K562 (cell line): ENCODE measurements around the gene POLR2B. TPM values are rescaled to one million over a fixed set of nuclear protein-coding genes. Genes with fewer than 3 reads are reported as not detected.

Experiments
- C11orf30 ChIP-seq: fragments of 450-650 bp; IDR thresholded peaks from 2 replicates; pipeline ENCODE4 v1.6.1; 2016; ENCODE audit warnings: low read depth, mild to moderate bottlenecking
- CHD7 ChIP-seq: fragments of 200-600 bp; sonication (generic); IDR thresholded peaks from one replicate; pipeline ENCODE4 v1.6.1; 2012; ENCODE audit warnings: mild to moderate bottlenecking, low read depth, low read length, inconsistent platforms
- FIP1L1 ChIP-seq: fragments of 200-400 bp; formaldehyde crosslinking; IDR thresholded peaks from 2 replicates; pipeline ENCODE4 v1.6.1; 2018; ENCODE audit warnings: mild to moderate bottlenecking, low read depth, low read length; ENCODE audit not compliant: poor library complexity, severe bottlenecking
- FOXK2 ChIP-seq, 2 experiments: fragments of 450-650 bp; IDR thresholded peaks in 1 of 2; conservative IDR thresholded peaks in 1 of 2; 2 replicates each; pipeline ENCODE4 v1.6.1; 2016; ENCODE audit warnings: low read depth in 2 of 2, mild to moderate bottlenecking in 1 of 2
- FOXP1 ChIP-seq: sonication (generic); formaldehyde crosslinking; IDR thresholded peaks from 2 replicates; pipeline ENCODE4 v1.8.0; 2022; ENCODE audit warnings: mild to moderate bottlenecking, missing genetic modification reagents
- IRF1 ChIP-seq: sonication (generic); formaldehyde crosslinking; IDR thresholded peaks from 2 replicates; pipeline ENCODE4 v1.8.0; 2022; ENCODE audit warnings: missing genetic modification reagents, mild to moderate bottlenecking, borderline replicate concordance
- PHF20 ChIP-seq: fragments of 450-650 bp; IDR thresholded peaks from 2 replicates; pipeline ENCODE4 v1.6.1; 2018; ENCODE audit not compliant: partially characterized antibody
- RB1 ChIP-seq: fragments of 450-650 bp; IDR thresholded peaks from 2 replicates; pipeline ENCODE4 v1.6.1; 2017; ENCODE audit warnings: low read depth, mild to moderate bottlenecking
- SIN3B ChIP-seq: fragments of 450-650 bp; IDR thresholded peaks from 2 replicates; pipeline ENCODE4 v1.6.1; 2017; ENCODE audit warnings: low read depth, mild to moderate bottlenecking, moderate library complexity
- SMARCB1 ChIP-seq: IDR thresholded peaks from 2 replicates; pipeline ENCODE4 v1.6.1; 2011; ENCODE audit warnings: improper control_type of control experiment, low read depth; ENCODE audit not compliant: insufficient read length
- SRF ChIP-seq, 2 experiments: fragments of 250-450, 450-650 bp in 1 of 2; sonication (Bioruptor Pico) in 1 of 2; sonication (generic) in 1 of 2; formaldehyde crosslinking; IDR thresholded peaks; 2 replicates each; pipeline versions ENCODE4 v1.5.0 to v1.5.1; 2020 to 2022; ENCODE audit warnings: mild to moderate bottlenecking in 1 of 2, missing genetic modification reagents in 1 of 2
- TOE1 ChIP-seq, 2 experiments: fragments of 450-650 bp in 1 of 2; sonication (generic) in 1 of 2; formaldehyde crosslinking in 1 of 2; IDR thresholded peaks; 2 replicates each; pipeline versions ENCODE4 v1.7.1 to v1.8.0; 2016 to 2022; ENCODE audit warnings: borderline replicate concordance in 2 of 2, mild to moderate bottlenecking in 2 of 2, antibody characterized with exemption in 1 of 2, inconsistent platforms in 1 of 2, low read depth in 1 of 2, missing genetic modification reagents in 1 of 2, moderate library complexity in 1 of 2
- XRCC5 ChIP-seq: fragments of 200-400 bp; formaldehyde crosslinking; IDR thresholded peaks from 2 replicates; pipeline ENCODE4 v1.6.1; 2017; ENCODE audit warnings: low read depth, mild to moderate bottlenecking, low read length
- ZBTB1 ChIP-seq: sonication (generic); formaldehyde crosslinking; IDR thresholded peaks from 2 replicates; pipeline ENCODE4 v1.8.1; 2023; ENCODE audit warnings: missing genetic modification reagents, low read depth, mild to moderate bottlenecking, borderline replicate concordance
- ZNF253 ChIP-seq: fragments of 250-450 bp; sonication (Bioruptor Pico); conservative IDR thresholded peaks from 2 replicates; pipeline ENCODE4 v1.6.1; 2021; ENCODE audit warnings: mild to moderate bottlenecking
- polyA plus RNA-seq, 8 experiments: library from polyadenylated mRNA; depleted of rRNA in 4 of 8; stranded (reverse) in 5 of 8; unstranded in 3 of 8; fragments of >200 nt; fragmentation: Nextera tagmentation in 2 of 8; fragmentation: Illumina TruSeq in 1 of 8; extraction: Ambion mirVana in 2 of 8; extraction: Trizol in 1 of 8; gene quantifications; 2 replicates each; pipeline versions ENCODE4 v1.2.1 to v1.2.3, GENCODE V29; 2011 to 2014; ENCODE audit warnings: inconsistent platforms in 1 of 8, missing spikeins in 1 of 8
- total RNA-seq, 7 experiments: library from RNA; depleted of rRNA in 6 of 7; stranded (reverse); fragments of >200 nt in 6 of 7; fragmentation: Illumina TruSeq in 2 of 7; extraction: Trizol in 2 of 7; gene quantifications; 2 replicates each; pipeline versions ENCODE4 v1.2.1 to v1.2.3, GENCODE V29; 2011 to 2021; ENCODE audit warnings: low replicate concordance in 1 of 7

Gene POLR2B
- total and polyA plus RNA-seq, 9 of the 15 experiments (the other 6 are each of a cell fraction or from before 2014, with no cell fraction given) = 60.9 to 208 (median 142) TPM

DNA sequence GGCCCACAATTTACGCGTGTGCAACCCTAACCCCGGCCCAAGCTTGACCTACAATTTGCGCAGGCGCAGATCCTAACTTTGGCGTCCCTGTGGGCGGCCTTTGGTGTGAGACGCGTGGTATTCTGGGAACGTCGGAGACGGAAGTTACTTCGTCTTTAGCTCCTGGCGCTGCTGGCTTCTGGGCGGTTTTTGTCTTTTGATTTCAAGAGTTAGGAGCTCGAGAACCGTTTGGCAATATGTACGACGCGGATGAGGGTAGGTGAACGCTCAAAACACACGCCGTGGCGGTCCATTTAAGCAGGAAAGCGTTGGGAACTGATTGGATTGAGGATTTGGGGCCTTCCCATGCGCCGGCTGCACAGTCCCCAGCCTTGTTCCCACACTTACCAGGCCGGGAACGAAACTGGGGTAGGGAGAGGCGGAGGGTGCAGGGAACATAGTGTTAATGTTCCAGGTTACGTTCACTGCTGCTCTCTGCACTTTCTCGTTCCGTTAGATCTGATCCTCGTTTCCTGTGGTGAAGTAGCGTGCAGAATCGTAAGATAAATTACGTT, at the start of gene POLR2B (continued):
- TF ChIP-seq ZBTB1 (CRISPR knock-in tag) (peak; percentile 52; the same call in 1 of the 2 replicates), IRF1 (CRISPR knock-in tag) (no peak), XRCC5 (no peak), FOXK2 (conservative IDR thresholded peaks at IDR 0.05 in 1 of 2, IDR thresholded peaks at IDR 0.05 in 1 of 2; ENCODE audit: low read depth in 2 of 2) (peak; percentile 10 to 44; a peak in 1 of 4 replicates), RB1 (peak; percentile 10; the same call in 1 of the 2 replicates), TOE1 (IDR thresholded peaks at IDR 0.05; ENCODE audit: borderline replicate concordance) (0 out of 2 replicates have a peak, but pooled peaks have one; percentile 12), TOE1 (CRISPR knock-in tag; IDR thresholded peaks at IDR 0.05; ENCODE audit: borderline replicate concordance, low read depth) (0 out of 2 replicates have a peak, but pooled peaks have one; percentile 53), ZNF253 (CRISPR knock-in tag) (no peak), FOXP1 (CRISPR knock-in tag) (peak; percentile 77), SRF (CRISPR knock-in tag; IDR thresholded peaks at IDR 0.05) (peak in 1 of 2 experiments; percentile 36; a peak in 1 of 4 replicates), CHD7 (no peak), FIP1L1 (no peak), SIN3B (peak; percentile 23; the same call in 1 of the 2 replicates), PHF20 (peak; percentile 83), C11orf30 (peak; percentile 64), SMARCB1 (no peak)
